HCT116 (cell line): ENCODE data around the gene ACCS. TPM values are rescaled to one million over a fixed set of nuclear protein-coding genes. Genes with fewer than 3 reads are reported as not detected.

ENCODE experiments used
- ATAC-seq: fragments of 200-7000 bp; cut with Tn5 transposase; 2 replicates; pipeline ENCODE4 v1.9.1; 2020; ENCODE audit warnings: mild to moderate bottlenecking, moderate library complexity
- BruUV-seq: library from RNA; stranded (reverse); fragments of 400-500 nt; replicated peaks from 2 replicates; lab custom pipeline; 2021; lab: Mats Ljungman, UMichigan
- CTCF ChIA-PET: fragments of 300-600 bp; sonication (Branson Sonifier 250); formaldehyde crosslinking; loops from one replicate; lab custom pipeline; 2021; ENCODE audit warnings: antibody characterized with exemption; lab: Charles Lee
- POLR2A ChIA-PET: fragments of 300-600, 350-600 bp; sonication (Branson Sonifier 250); formaldehyde crosslinking; loops from one replicate; lab custom pipeline; 2021; ENCODE audit warnings: antibody characterized with exemption; lab: Charles Lee
- RAD21 ChIA-PET, 2 experiments: fragments of 300-600 bp; sonication (Branson Sonifier 250); formaldehyde crosslinking; loops; one replicate each; lab custom pipeline; 2023; ENCODE audit warnings: low total read pairs in 2 of 2; ENCODE audit not compliant: uncharacterized antibody in 2 of 2, unreplicated experiment in 2 of 2, low non-redundant PET in 1 of 2; lab: Charles Lee
- DNase-seq: peaks from one replicate; pipeline ENCODE4 v3.0.0-alpha.2; 2010; ENCODE audit warnings: low read depth, low spot score
- H2AFZ ChIP-seq: fragments of 200-600 bp; shearing (Covaris generic), sonication (generic); 2 replicates; pipeline ENCODE4 v1.6.1; 2017; ENCODE audit warnings: low read depth, mixed run types, mixed read lengths, antibody characterized with exemption, low read length; ENCODE audit not compliant: poor library complexity, severe bottlenecking
- H3K27ac ChIP-seq: 2 replicates; pipeline ENCODE4 v1.5.1; 2012; ENCODE audit warnings: low read depth, low read length
- H3K27me3 ChIP-seq: fragments of 200-600 bp; sonication (generic); 2 replicates; pipeline ENCODE4 v1.6.1; 2016; ENCODE audit warnings: mixed run types, low read length, mixed read lengths; ENCODE audit not compliant: insufficient read depth
- H3K36me3 ChIP-seq, 2 experiments: fragments of 200-500 bp in 1 of 2; fragments of 200-600 bp in 1 of 2; sonication (Bioruptor generic) in 1 of 2; sonication (generic) in 1 of 2; 2 replicates each; pipeline versions ENCODE4 v1.5.1 to v1.6.1; 2014 to 2016; ENCODE audit warnings: low read length in 2 of 2, inconsistent platforms in 1 of 2, mixed read lengths in 1 of 2, mixed run types in 1 of 2; ENCODE audit not compliant: insufficient read depth in 2 of 2, control insufficient read depth in 1 of 2
- H3K4me1 ChIP-seq, 2 experiments: fragments of 200-600 bp in 1 of 2; sonication (generic) in 1 of 2; 2 replicates each; pipeline versions ENCODE4 v1.5.1 to v1.6.1; 2012 to 2017; ENCODE audit warnings: low read length in 2 of 2, inconsistent platforms in 1 of 2, mild to moderate bottlenecking in 1 of 2, mixed read lengths in 1 of 2, mixed run types in 1 of 2, moderate library complexity in 1 of 2; ENCODE audit not compliant: insufficient read depth in 2 of 2, control insufficient read depth in 1 of 2
- H3K4me2 ChIP-seq: fragments of 200-600 bp; sonication (generic); 2 replicates; pipeline ENCODE4 v1.6.1; 2017; ENCODE audit warnings: mixed run types, low read length, mixed read lengths
- H3K4me3 ChIP-seq, 2 experiments: fragments of 200-600 bp in 1 of 2; sonication (generic) in 1 of 2; replicated peaks in 1 of 2; 2 replicates each; pipeline ENCODE4 v1.5.1; 2011 to 2016; ENCODE audit warnings: low read length in 2 of 2, control low read depth in 1 of 2, low read depth in 1 of 2, mild to moderate bottlenecking in 1 of 2, mixed read lengths in 1 of 2, mixed run types in 1 of 2
- H3K79me2 ChIP-seq: fragments of 200-600 bp; sonication (generic); 2 replicates; pipeline ENCODE4 v1.6.1; 2017; ENCODE audit warnings: mild to moderate bottlenecking, mixed run types, low read length, moderate library complexity, mixed read lengths; ENCODE audit not compliant: insufficient read depth
- H3K9ac ChIP-seq: fragments of 200-600 bp; sonication (generic); 2 replicates; pipeline ENCODE4 v1.6.1; 2016; ENCODE audit warnings: low read length, mixed read lengths
- H3K9me2 ChIP-seq: fragments of 200-600 bp; sonication (generic), shearing (Covaris generic); 2 replicates; pipeline ENCODE4 v1.6.1; 2017; ENCODE audit warnings: mixed run types, mild to moderate bottlenecking, moderate library complexity; ENCODE audit not compliant: insufficient read depth
- H3K9me3 ChIP-seq, 2 experiments: fragments of 200-500 bp in 1 of 2; fragments of 200-600 bp in 1 of 2; sonication (Bioruptor generic) in 1 of 2; sonication (generic) in 1 of 2; 2 replicates each; pipeline ENCODE4 v1.6.1; 2014 to 2017; ENCODE audit warnings: low read length in 2 of 2, mixed read lengths in 2 of 2, inconsistent platforms in 1 of 2, low read depth in 1 of 2, mild to moderate bottlenecking in 1 of 2, mixed run types in 1 of 2, moderate library complexity in 1 of 2; ENCODE audit not compliant: control insufficient read depth in 1 of 2, insufficient read depth in 1 of 2
- H4K20me1 ChIP-seq: fragments of 200-600 bp; sonication (generic), shearing (Covaris generic); 2 replicates; pipeline ENCODE4 v1.6.1; 2017; ENCODE audit warnings: mixed run types, mild to moderate bottlenecking, moderate library complexity; ENCODE audit not compliant: insufficient read depth
- CBX3 ChIP-seq: IDR thresholded peaks from 2 replicates; pipeline ENCODE4 v1.6.1; 2012; ENCODE audit warnings: low read depth
- CEBPB ChIP-seq: IDR thresholded peaks from 2 replicates; pipeline ENCODE4 v1.6.1; 2012; ENCODE audit warnings: low read depth
- EGR1 ChIP-seq: IDR thresholded peaks from 2 replicates; pipeline ENCODE4 v1.6.1; 2012; ENCODE audit warnings: low read depth
- ELF1 ChIP-seq: IDR thresholded peaks from 2 replicates; pipeline ENCODE4 v1.6.1; 2012; ENCODE audit warnings: low read depth, borderline replicate concordance
- FOSL1 ChIP-seq: IDR thresholded peaks from 2 replicates; pipeline ENCODE4 v1.6.1; 2012; ENCODE audit warnings: low read depth
- JUND ChIP-seq: IDR thresholded peaks from 2 replicates; pipeline ENCODE4 v1.6.1; 2012
- POLR2A ChIP-seq: IDR thresholded peaks from 2 replicates; pipeline ENCODE4 v1.7.0; 2011; ENCODE audit warnings: borderline replicate concordance; ENCODE audit not compliant: insufficient read depth, insufficient read length; ENCODE audit errors: extremely low read depth
- POLR2AphosphoS5 ChIP-seq: IDR thresholded peaks from 2 replicates; pipeline ENCODE4 v1.6.1; 2011; ENCODE audit warnings: mild to moderate bottlenecking, low read depth, low read length, moderate library complexity
- RAD21 ChIP-seq: IDR thresholded peaks from 2 replicates; pipeline ENCODE4 v1.6.1; 2012; ENCODE audit warnings: low read depth, mild to moderate bottlenecking
- SP1 ChIP-seq: IDR thresholded peaks from 2 replicates; pipeline ENCODE4 v1.6.1; 2012; ENCODE audit warnings: low read depth
- SRF ChIP-seq: IDR thresholded peaks from 2 replicates; pipeline ENCODE4 v1.6.1; 2012; ENCODE audit warnings: low read depth
- TCF7L2 ChIP-seq: IDR thresholded peaks from 2 replicates; pipeline ENCODE4 v1.7.0; 2011; ENCODE audit warnings: borderline replicate concordance, inconsistent platforms; ENCODE audit not compliant: insufficient read depth, insufficient read length; ENCODE audit errors: extremely low read depth
- YY1 ChIP-seq: IDR thresholded peaks from 2 replicates; pipeline ENCODE4 v1.6.1; 2011; ENCODE audit warnings: low read length, low read depth, moderate library complexity, mild to moderate bottlenecking; ENCODE audit not compliant: insufficient replicate concordance; ENCODE audit errors: extremely low read depth
- ZBTB33 ChIP-seq: IDR thresholded peaks from 2 replicates; pipeline ENCODE4 v1.6.1; 2011; ENCODE audit warnings: mild to moderate bottlenecking, low read length, moderate library complexity; ENCODE audit not compliant: insufficient replicate concordance; ENCODE audit errors: extremely low read depth
- ZFX ChIP-seq: fragments of 450-650 bp; IDR thresholded peaks from 2 replicates; pipeline ENCODE4 v1.6.1; 2017
- ZNF274 ChIP-seq: fragments of 200-500 bp; sonication (Bioruptor generic); IDR thresholded peaks from 2 replicates; pipeline ENCODE4 v1.6.1; 2014; ENCODE audit warnings: mild to moderate bottlenecking, low read depth, low read length, inconsistent platforms
- intact Hi-C: fragments of 100-400 bp; cut with micrococcal nuclease; formaldehyde crosslinking; loops from 2 replicates; pipeline ENCODE4 v1.10.0; 2022
- total RNA-seq: library from RNA; stranded (reverse); gene quantifications from one replicate; pipeline ENCODE4 v1.2.1, GENCODE V29; 2021; ENCODE audit not compliant: unreplicated experiment
- TF ChIP-seq, protein P1 (sequence below): IDR thresholded peaks from 2 replicates; pipeline ENCODE4 v1.6.1; 2012
- TF ChIP-seq, protein P2 (sequence below): IDR thresholded peaks from 2 replicates; pipeline ENCODE4 v1.6.1; 2012
- TF ChIP-seq, protein P3 (sequence below), 3 experiments: fragments of 200-600 bp in 1 of 3; sonication (generic) in 1 of 3; IDR thresholded peaks in 2 of 3; conservative IDR thresholded peaks in 1 of 3; 2 replicates each; pipeline ENCODE4 v1.5.1; 2012 to 2017; ENCODE audit warnings: low read depth in 2 of 3, low read length in 2 of 3, antibody characterized with exemption in 1 of 3, borderline replicate concordance in 1 of 3, control low read depth in 1 of 3, mild to moderate bottlenecking in 1 of 3, mixed read lengths in 1 of 3, mixed run types in 1 of 3, moderate library complexity in 1 of 3; ENCODE audit not compliant: insufficient read depth in 1 of 3

The ACCS gene
- total RNA-seq, 1 experiment from 2014 or later = 13.2 TPM

GRCh38 chr11:44028401-44028800 is 37.7 kb upstream of the ACCS start:
- no peak for TF ChIP-seq ZNF274
- TF ChIP-seq RAD21 = no peak
- TF ChIP-seq, protein P1, sequence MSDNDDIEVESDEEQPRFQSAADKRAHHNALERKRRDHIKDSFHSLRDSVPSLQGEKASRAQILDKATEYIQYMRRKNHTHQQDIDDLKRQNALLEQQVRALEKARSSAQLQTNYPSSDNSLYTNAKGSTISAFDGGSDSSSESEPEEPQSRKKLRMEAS = no peak
- TF ChIP-seq ZFX = no peak
- no peak for TF ChIP-seq EGR1
- TF ChIP-seq JUND = no peak
- no peak for TF ChIP-seq SRF
- TF ChIP-seq CBX3 = no peak
- no peak for TF ChIP-seq YY1
- TF ChIP-seq POLR2AphosphoS5 = no peak
- no peak for TF ChIP-seq TCF7L2
- TF ChIP-seq CEBPB = no peak
- no peak for TF ChIP-seq FOSL1
- no peak for TF ChIP-seq POLR2A
- no peak for TF ChIP-seq SP1
- no peak for TF ChIP-seq ZBTB33
- TF ChIP-seq, protein P2, sequence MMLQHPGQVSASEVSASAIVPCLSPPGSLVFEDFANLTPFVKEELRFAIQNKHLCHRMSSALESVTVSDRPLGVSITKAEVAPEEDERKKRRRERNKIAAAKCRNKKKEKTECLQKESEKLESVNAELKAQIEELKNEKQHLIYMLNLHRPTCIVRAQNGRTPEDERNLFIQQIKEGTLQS = no peak
- no peak for TF ChIP-seq ELF1
- TF ChIP-seq, protein P3, sequence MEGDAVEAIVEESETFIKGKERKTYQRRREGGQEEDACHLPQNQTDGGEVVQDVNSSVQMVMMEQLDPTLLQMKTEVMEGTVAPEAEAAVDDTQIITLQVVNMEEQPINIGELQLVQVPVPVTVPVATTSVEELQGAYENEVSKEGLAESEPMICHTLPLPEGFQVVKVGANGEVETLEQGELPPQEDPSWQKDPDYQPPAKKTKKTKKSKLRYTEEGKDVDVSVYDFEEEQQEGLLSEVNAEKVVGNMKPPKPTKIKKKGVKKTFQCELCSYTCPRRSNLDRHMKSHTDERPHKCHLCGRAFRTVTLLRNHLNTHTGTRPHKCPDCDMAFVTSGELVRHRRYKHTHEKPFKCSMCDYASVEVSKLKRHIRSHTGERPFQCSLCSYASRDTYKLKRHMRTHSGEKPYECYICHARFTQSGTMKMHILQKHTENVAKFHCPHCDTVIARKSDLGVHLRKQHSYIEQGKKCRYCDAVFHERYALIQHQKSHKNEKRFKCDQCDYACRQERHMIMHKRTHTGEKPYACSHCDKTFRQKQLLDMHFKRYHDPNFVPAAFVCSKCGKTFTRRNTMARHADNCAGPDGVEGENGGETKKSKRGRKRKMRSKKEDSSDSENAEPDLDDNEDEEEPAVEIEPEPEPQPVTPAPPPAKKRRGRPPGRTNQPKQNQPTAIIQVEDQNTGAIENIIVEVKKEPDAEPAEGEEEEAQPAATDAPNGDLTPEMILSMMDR (IDR thresholded peaks at IDR 0.05 in 2 of 3, conservative IDR thresholded peaks at IDR 0.05 in 1 of 3; ENCODE audit: borderline replicate concordance in 1 of 3, insufficient read depth in 1 of 3, low read depth in 2 of 3, low read length in 2 of 3) = no peak
- no TSS peak for BruUV-seq
- H3K9ac ChIP-seq = no peak overlapping the region
- no peak for DNase-seq
- CTCF ChIA-PET = interaction anchor here (2.6 kb wide), 1 partner anchor 9 kb away, joined by 9 read pairs; no protein-coding TSS in a partner anchor
- no peaks in the 10 kb centered on the region for H3K27me3 ChIP-seq
- no peaks in the 10 kb centered on the region for H3K4me1 ChIP-seq
- no peak overlapping the region for H3K4me3 ChIP-seq
- H3K9me2 ChIP-seq = no peaks in the 10 kb centered on the region
- peaks cover 6 to 9% of the 10 kb centered on the region in 2 experiments; a peak in 1 of 4 replicates for H3K9me3 ChIP-seq
- intact Hi-C loops = no loop called here
- no peaks in the 10 kb centered on the region for H3K36me3 ChIP-seq
- POLR2A ChIA-PET = no interaction called here
- no peak overlapping the region for H2AFZ ChIP-seq
- no peaks in the 10 kb centered on the region for H3K79me2 ChIP-seq
- H4K20me1 ChIP-seq = no peaks in the 10 kb centered on the region
- ATAC-seq = no peak
- H3K4me2 ChIP-seq = no peak overlapping the region
- no peak overlapping the region for H3K27ac ChIP-seq
- RAD21 ChIA-PET = no interaction called here
